ENCODE measurements around the gene COLEC11.

COLEC11 gene

GRCh38 chr2:3585261-3586109 is 9.4 kb upstream of the COLEC11 start (continued):
- TF ChIP-seq PRDM1 (tag by site-specific recombination; IDR thresholded peaks at IDR 0.05) = no peak
- TF ChIP-seq ZIC2 (tag by site-specific recombination; IDR thresholded peaks at IDR 0.05) = peak; percentile 60
- TF ChIP-seq, protein P1, sequence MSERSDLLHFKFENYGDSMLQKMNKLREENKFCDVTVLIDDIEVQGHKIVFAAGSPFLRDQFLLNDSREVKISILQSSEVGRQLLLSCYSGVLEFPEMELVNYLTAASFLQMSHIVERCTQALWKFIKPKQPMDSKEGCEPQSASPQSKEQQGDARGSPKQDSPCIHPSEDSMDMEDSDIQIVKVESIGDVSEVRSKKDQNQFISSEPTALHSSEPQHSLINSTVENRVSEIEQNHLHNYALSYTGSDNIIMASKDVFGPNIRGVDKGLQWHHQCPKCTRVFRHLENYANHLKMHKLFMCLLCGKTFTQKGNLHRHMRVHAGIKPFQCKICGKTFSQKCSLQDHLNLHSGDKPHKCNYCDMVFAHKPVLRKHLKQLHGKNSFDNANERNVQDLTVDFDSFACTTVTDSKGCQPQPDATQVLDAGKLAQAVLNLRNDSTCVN (tag by site-specific recombination; optimal IDR thresholded peaks at IDR 0.05) = peak; percentile 6
- TF ChIP-seq ZNF658 (tag by site-specific recombination; IDR thresholded peaks at IDR 0.05) = no peak
- TF ChIP-seq ZNF292 (tag by site-specific recombination; IDR thresholded peaks at IDR 0.05; ENCODE audit: borderline replicate concordance, low read depth) = no peak
- no peak for TF ChIP-seq ZNF211 (tag by site-specific recombination; IDR thresholded peaks at IDR 0.05; ENCODE audit: low read depth)
- no peak for TF ChIP-seq ZNF548 (tag by site-specific recombination; IDR thresholded peaks at IDR 0.05)
- TF ChIP-seq ZNF223 (tag by site-specific recombination; IDR thresholded peaks at IDR 0.05) = no peak
- peak; percentile 30; the same call in 1 of the 2 replicates for TF ChIP-seq ZBTB17 (tag by site-specific recombination; IDR thresholded peaks at IDR 0.05)
- TF ChIP-seq ZNF768 (tag by site-specific recombination; IDR thresholded peaks at IDR 0.05) = no peak
- no peak for TF ChIP-seq ZSCAN16 (tag by site-specific recombination; IDR thresholded peaks at IDR 0.05)
- TF ChIP-seq, protein P2, sequence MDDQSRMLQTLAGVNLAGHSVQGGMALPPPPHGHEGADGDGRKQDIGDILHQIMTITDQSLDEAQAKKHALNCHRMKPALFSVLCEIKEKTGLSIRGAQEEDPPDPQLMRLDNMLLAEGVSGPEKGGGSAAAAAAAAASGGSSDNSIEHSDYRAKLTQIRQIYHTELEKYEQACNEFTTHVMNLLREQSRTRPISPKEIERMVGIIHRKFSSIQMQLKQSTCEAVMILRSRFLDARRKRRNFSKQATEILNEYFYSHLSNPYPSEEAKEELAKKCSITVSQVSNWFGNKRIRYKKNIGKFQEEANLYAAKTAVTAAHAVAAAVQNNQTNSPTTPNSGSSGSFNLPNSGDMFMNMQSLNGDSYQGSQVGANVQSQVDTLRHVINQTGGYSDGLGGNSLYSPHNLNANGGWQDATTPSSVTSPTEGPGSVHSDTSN (CRISPR knock-in tag; IDR thresholded peaks at IDR 0.05) = no peak
- no peak for TF ChIP-seq ZNF785 (tag by site-specific recombination; IDR thresholded peaks at IDR 0.05)
- peak; percentile 77; the same call in 1 of the 2 replicates for TF ChIP-seq ZFP69B (tag by site-specific recombination; IDR thresholded peaks at IDR 0.05)
- TF ChIP-seq, protein P3, sequence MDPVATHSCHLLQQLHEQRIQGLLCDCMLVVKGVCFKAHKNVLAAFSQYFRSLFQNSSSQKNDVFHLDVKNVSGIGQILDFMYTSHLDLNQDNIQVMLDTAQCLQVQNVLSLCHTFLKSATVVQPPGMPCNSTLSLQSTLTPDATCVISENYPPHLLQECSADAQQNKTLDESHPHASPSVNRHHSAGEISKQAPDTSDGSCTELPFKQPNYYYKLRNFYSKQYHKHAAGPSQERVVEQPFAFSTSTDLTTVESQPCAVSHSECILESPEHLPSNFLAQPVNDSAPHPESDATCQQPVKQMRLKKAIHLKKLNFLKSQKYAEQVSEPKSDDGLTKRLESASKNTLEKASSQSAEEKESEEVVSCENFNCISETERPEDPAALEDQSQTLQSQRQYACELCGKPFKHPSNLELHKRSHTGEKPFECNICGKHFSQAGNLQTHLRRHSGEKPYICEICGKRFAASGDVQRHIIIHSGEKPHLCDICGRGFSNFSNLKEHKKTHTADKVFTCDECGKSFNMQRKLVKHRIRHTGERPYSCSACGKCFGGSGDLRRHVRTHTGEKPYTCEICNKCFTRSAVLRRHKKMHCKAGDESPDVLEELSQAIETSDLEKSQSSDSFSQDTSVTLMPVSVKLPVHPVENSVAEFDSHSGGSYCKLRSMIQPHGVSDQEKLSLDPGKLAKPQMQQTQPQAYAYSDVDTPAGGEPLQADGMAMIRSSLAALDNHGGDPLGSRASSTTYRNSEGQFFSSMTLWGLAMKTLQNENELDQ (tag by site-specific recombination; IDR thresholded peaks at IDR 0.05; ENCODE audit: low read depth) = no peak
- TF ChIP-seq ZNF341 (tag by site-specific recombination; IDR thresholded peaks at IDR 0.05; ENCODE audit: low read depth) = peak; percentile 69
- TF ChIP-seq ZSCAN23 (tag by site-specific recombination; IDR thresholded peaks at IDR 0.05) = no peak
- no peak for TF ChIP-seq FEZF1 (tag by site-specific recombination; IDR thresholded peaks at IDR 0.05)
- no peak for TF ChIP-seq ZNF324 (tag by site-specific recombination; IDR thresholded peaks at IDR 0.05)
- no peak for TF ChIP-seq ZNF184 (tag by site-specific recombination; IDR thresholded peaks at IDR 0.05)
- TF ChIP-seq WT1 (tag by site-specific recombination; IDR thresholded peaks at IDR 0.05) = no peak
- no peak for TF ChIP-seq ZNF366 (tag by site-specific recombination; conservative IDR thresholded peaks at IDR 0.05)
- TF ChIP-seq ZNF621 (tag by site-specific recombination; IDR thresholded peaks at IDR 0.05) = no peak
- TF ChIP-seq ZNF114 (tag by site-specific recombination; IDR thresholded peaks at IDR 0.05) = no peak
- no peak for TF ChIP-seq ZNF280C (tag by site-specific recombination; IDR thresholded peaks at IDR 0.05)
- no peak for TF ChIP-seq ZNF530 (tag by site-specific recombination; IDR thresholded peaks at IDR 0.05; ENCODE audit: low read depth)
- no peak for TF ChIP-seq PRDM6 (tag by site-specific recombination; IDR thresholded peaks at IDR 0.05)
- TF ChIP-seq ZNF239 (tag by site-specific recombination; IDR thresholded peaks at IDR 0.05) = no peak
- no peak for TF ChIP-seq ZNF701 (tag by site-specific recombination; IDR thresholded peaks at IDR 0.05)
- peak; percentile 49; the same call in 1 of the 2 replicates for TF ChIP-seq ZBTB6 (tag by site-specific recombination; IDR thresholded peaks at IDR 0.05)
- no peak for TF ChIP-seq GLI4 (tag by site-specific recombination; IDR thresholded peaks at IDR 0.05)
- TF ChIP-seq SP2 (tag by site-specific recombination; IDR thresholded peaks at IDR 0.05) = no peak

Data from HEK293 (cell line).